CD14-positive monocyte (primary cell): ENCODE results near the gene ARHGEF16. TPM values are rescaled to one million over a fixed set of nuclear protein-coding genes. Genes with fewer than 3 reads are reported as not detected.

Experiments
- DNase-seq, 3 donors: peaks; one replicate each; pipeline ENCODE4 v3.0.0-alpha.2; 2011 to 2022
- H2AFZ ChIP-seq: 2 replicates; pipeline ENCODE4 v1.6.0; 2012; ENCODE audit warnings: mild to moderate bottlenecking, low read depth, low read length, inconsistent platforms; ENCODE audit not compliant: insufficient read depth, poor library complexity, severe bottlenecking
- H3K27ac ChIP-seq, 2 donors: 1 replicate in 1 of 2; 2 replicates in 1 of 2; pipeline ENCODE4 v1.5.1; 2012 to 2013; ENCODE audit warnings: low read length in 2 of 2, control low read depth in 1 of 2, inconsistent platforms in 1 of 2, low read depth in 1 of 2, mild to moderate bottlenecking in 1 of 2
- H3K27me3 ChIP-seq, 2 donors: one replicate each; pipeline versions ENCODE4 v1.6.0 to v1.6.1; 2011 to 2013; ENCODE audit warnings: low read length in 2 of 2; ENCODE audit not compliant: control insufficient read depth in 2 of 2, insufficient read depth in 2 of 2
- H3K36me3 ChIP-seq, 2 donors: replicated peaks in 1 of 2; 1 replicate in 1 of 2; 2 replicates in 1 of 2; pipeline versions ENCODE4 v1.5.1 to v1.6.1; 2012 to 2013; ENCODE audit warnings: low read length in 2 of 2, control low read depth in 1 of 2, inconsistent platforms in 1 of 2, mild to moderate bottlenecking in 1 of 2; ENCODE audit not compliant: insufficient read depth in 2 of 2, control insufficient read depth in 1 of 2
- H3K4me1 ChIP-seq, 2 donors: 1 replicate in 1 of 2; 2 replicates in 1 of 2; pipeline versions ENCODE4 v1.5.1 to v1.6.1; 2012 to 2013; ENCODE audit warnings: low read length in 2 of 2, control low read depth in 1 of 2, inconsistent platforms in 1 of 2, mild to moderate bottlenecking in 1 of 2, moderate library complexity in 1 of 2; ENCODE audit not compliant: insufficient read depth in 2 of 2, control insufficient read depth in 1 of 2
- H3K4me2 ChIP-seq: replicated peaks from 2 replicates; pipeline ENCODE3; 2012; ENCODE audit warnings: low read length, moderate library complexity, mild to moderate bottlenecking; ENCODE audit not compliant: poor library complexity, severe bottlenecking; ENCODE audit errors: extremely low read depth
- H3K4me3 ChIP-seq, 3 experiments: fragments of 200-600 bp in 1 of 3; sonication (generic) in 1 of 3; replicated peaks in 1 of 3; 1 replicate in 2 of 3; 2 replicates in 1 of 3; pipeline ENCODE4 v1.5.1; 2011 to 2013; ENCODE audit warnings: low read length in 3 of 3, mild to moderate bottlenecking in 3 of 3, control low read depth in 2 of 3, low read depth in 2 of 3, inconsistent platforms in 1 of 3, moderate library complexity in 1 of 3
- H3K79me2 ChIP-seq: 2 replicates; pipeline ENCODE4 v1.6.0; 2012; ENCODE audit warnings: mild to moderate bottlenecking, control low read depth, inconsistent platforms, low read length, moderate library complexity; ENCODE audit not compliant: insufficient read depth
- H3K9ac ChIP-seq: 2 replicates; pipeline ENCODE4 v1.6.0; 2017; ENCODE audit warnings: low read length, mild to moderate bottlenecking; ENCODE audit not compliant: insufficient read depth, poor library complexity, severe bottlenecking
- H3K9me3 ChIP-seq, 2 donors: replicated peaks in 1 of 2; 1 replicate in 1 of 2; 2 replicates in 1 of 2; pipeline versions ENCODE4 v1.5.1 to v1.6.1; 2012 to 2013; ENCODE audit warnings: low read length in 2 of 2, control low read depth in 1 of 2; ENCODE audit not compliant: control insufficient read depth in 1 of 2, insufficient read depth in 1 of 2
- H4K20me1 ChIP-seq: 2 replicates; pipeline ENCODE4 v1.6.0; 2012; ENCODE audit warnings: mild to moderate bottlenecking, low read length, control low read depth, moderate library complexity; ENCODE audit not compliant: insufficient read depth
- H3K27ac Mint-ChIP-seq, 7 donors: one replicate each; pipeline ENCODE4 v1.8.0; 2020; ENCODE audit warnings: mild to moderate bottlenecking in 7 of 7, mixed read lengths in 7 of 7, moderate library complexity in 6 of 7, inconsistent platforms in 2 of 7
- H3K27me3 Mint-ChIP-seq, 3 donors: one replicate each; pipeline ENCODE4 v1.8.0; 2021 to 2022; ENCODE audit warnings: low read depth in 3 of 3, mild to moderate bottlenecking in 3 of 3, mixed read lengths in 3 of 3, moderate library complexity in 3 of 3, inconsistent platforms in 1 of 3
- H3K36me3 Mint-ChIP-seq, 2 donors: one replicate each; pipeline ENCODE4 v1.8.0; 2020; ENCODE audit warnings: mixed read lengths in 2 of 2, inconsistent platforms in 1 of 2, mild to moderate bottlenecking in 1 of 2
- H3K4me1 Mint-ChIP-seq: one replicate; pipeline ENCODE4 v1.8.0; 2020; ENCODE audit warnings: mild to moderate bottlenecking, mixed read lengths
- H3K4me3 Mint-ChIP-seq, 2 donors: one replicate each; pipeline ENCODE4 v1.8.0; 2020; ENCODE audit warnings: mild to moderate bottlenecking in 2 of 2, mixed read lengths in 2 of 2, moderate library complexity in 1 of 2
- H3K9me3 Mint-ChIP-seq, 7 donors: one replicate each; pipeline ENCODE4 v1.8.0; 2020 to 2022; ENCODE audit warnings: mixed read lengths in 7 of 7, mild to moderate bottlenecking in 6 of 7, moderate library complexity in 6 of 7, inconsistent platforms in 2 of 7
- CTCF ChIP-seq: fragments of 200-600 bp; IDR thresholded peaks from one replicate; pipeline ENCODE4 v1.8.0; 2022; ENCODE audit warnings: antibody characterized with exemption, mild to moderate bottlenecking
- WGBS: methylation state at CpG from one replicate; pipeline ENCODE4 v1.1.5; 2013; ENCODE audit warnings: missing lambda C conversion rate; ENCODE audit not compliant: insufficient coverage; 5-methylcytosine and 5-hydroxymethylcytosine counted together
- intact Hi-C, 2 donors: fragments of 100-400 bp; cut with micrococcal nuclease; formaldehyde crosslinking; loops; one replicate each; pipeline versions ENCODE4 v1.15.0 to v1.15.1; 2023
- polyA plus RNA-seq, 3 donors: library from polyadenylated mRNA; depleted of rRNA in 1 of 3; unstranded in 2 of 3; stranded (reverse) in 1 of 3; fragments of 300-500 nt in 2 of 3; fragments of >200 nt in 1 of 3; fragmentation: Illumina TruSeq in 2 of 3; gene quantifications; 1 replicate in 2 of 3; 2 replicates in 1 of 3; pipeline ENCODE4 v1.2.3, GENCODE V29; 2012 to 2021

The ARHGEF16 gene
- polyA plus RNA-seq, 3 donors: not detected

GRCh38 chr1:3529099-3529729, 74.7 kb downstream of the ARHGEF16 start:
- Mint-ChIP-seq H3K4me1 (peaks cover 11% of the 10 kb centered on the region), H3K27me3 (peaks cover 2 to 8% (median 3%) of the 10 kb centered on the region in 3 donors), H3K9me3 (no peaks in the 10 kb centered on the region), H3K27ac (no peak overlapping the region), H3K36me3 (no peaks in the 10 kb centered on the region), H3K4me3 (no peak overlapping the region)
- H3K4me2 ChIP-seq: no peak overlapping the region
- H3K27ac ChIP-seq: no peak overlapping the region
- no peak overlapping the region for H3K9ac ChIP-seq
- 91% methylated on average over 17 of the region's 17 CpGs for WGBS
- no peak for DNase-seq
- H4K20me1 ChIP-seq: no peaks in the 10 kb centered on the region
- intact Hi-C loops: no loop called here
- H3K36me3 ChIP-seq: no peaks in the 10 kb centered on the region
- no peaks in the 10 kb centered on the region for H3K79me2 ChIP-seq
- no peaks in the 10 kb centered on the region for H3K27me3 ChIP-seq
- H3K4me3 ChIP-seq: no peak overlapping the region
- H2AFZ ChIP-seq: no peak overlapping the region
- peaks cover 9 to 12% of the 10 kb centered on the region in 2 donors for H3K4me1 ChIP-seq
- TF ChIP-seq CTCF: no peak
- no peaks in the 10 kb centered on the region for H3K9me3 ChIP-seq

- no peaks in the 10 kb centered on the region for H3K27me3 ChIP-seq
- peak overlapping the region; percentile 54 for H3K9ac ChIP-seq
- Mint-ChIP-seq H3K4me3 (peak overlapping the region; percentile 74 to 89), H3K9me3 (no peaks in the 10 kb centered on the region), H3K36me3 (no peaks in the 10 kb centered on the region), H3K27ac (no peak overlapping the region), H3K27me3 (peaks cover 2 to 8% (median 3%) of the 10 kb centered on the region in 3 donors), H3K4me1 (peaks cover 11% of the 10 kb centered on the region)
- no peaks in the 10 kb centered on the region for H3K9me3 ChIP-seq
- WGBS: 42% methylated on average over 32 of the region's 32 CpGs
- H4K20me1 ChIP-seq: no peaks in the 10 kb centered on the region
- H3K36me3 ChIP-seq: no peaks in the 10 kb centered on the region
- H3K4me3 ChIP-seq: peak overlapping the region; percentile 34 to 87 (median 64)
- no peaks in the 10 kb centered on the region for H3K79me2 ChIP-seq
- TF ChIP-seq CTCF: no peak
- H3K27ac ChIP-seq: peak overlapping the region in 1 of 2 donors; percentile 8
- intact Hi-C loops: no loop called here
- peak overlapping the region; percentile 89 for H3K4me2 ChIP-seq
- peaks cover 9 to 12% of the 10 kb centered on the region in 2 donors for H3K4me1 ChIP-seq
- H2AFZ ChIP-seq: peak overlapping the region; percentile 90
- DNase-seq: no peak
Observed at GRCh38 chr1:3530086-3530925, 75.8 kb downstream of the ARHGEF16 start.

Other genes with a start within 250 kb of the ARHGEF16 start
- 1 to 10 TPM in 2 of 3 donors, under 1 TPM in 1; 0.39 to 3.8 (median 1.2) TPM for gene MEGF6, start 156.8 kb downstream of the ARHGEF16 start, polyA plus RNA-seq
- gene TPRG1L, start 170.3 kb downstream of the ARHGEF16 start, polyA plus RNA-seq: 10 to 100 TPM; 16.1 to 19.7 (median 18.5) TPM
- 10 to 100 TPM; 26.1 to 64.9 (median 33.2) TPM for gene WRAP73, start 195.4 kb downstream of the ARHGEF16 start, polyA plus RNA-seq
- gene TP73, start 197.9 kb downstream of the ARHGEF16 start, polyA plus RNA-seq: under 1 TPM in 2 of 3 donors, not detected in 1; 0.21 to 0.42 TPM